HFFc6 (cell line): ENCODE measurements around the gene STK38. TPM values are rescaled to one million over a fixed set of nuclear protein-coding genes. Genes with fewer than 3 reads are reported as not detected.

Experiments
- DNase-seq: peaks from one replicate; pipeline ENCODE4 v3.0.0-alpha.2; 2018
- H3K27ac Mint-ChIP-seq: 2 replicates; pipeline ENCODE4 v1.8.0; 2020; ENCODE audit warnings: mild to moderate bottlenecking, mixed read lengths
- H3K27me3 Mint-ChIP-seq: 2 replicates; pipeline ENCODE4 v1.8.0; 2021; ENCODE audit warnings: mild to moderate bottlenecking, moderate library complexity, mixed read lengths; ENCODE audit not compliant: insufficient read depth
- H3K36me3 Mint-ChIP-seq: 2 replicates; pipeline ENCODE4 v1.8.0; 2021; ENCODE audit warnings: low read depth, mixed read lengths
- H3K4me1 Mint-ChIP-seq: 2 replicates; pipeline ENCODE4 v1.8.0; 2020; ENCODE audit warnings: low read depth, mixed read lengths
- H3K4me3 Mint-ChIP-seq: 2 replicates; pipeline ENCODE4 v1.8.0; 2020; ENCODE audit warnings: mild to moderate bottlenecking, moderate library complexity, mixed read lengths
- H3K9me3 Mint-ChIP-seq: 2 replicates; pipeline ENCODE4 v1.8.0; 2020; ENCODE audit warnings: mild to moderate bottlenecking, mixed read lengths
- total RNA-seq, 6 experiments: library from RNA; stranded (reverse); fragmentation: NEBNext Ultra II Directional; extraction: Animal tissue kit (Norgen Biotek cat#: 25700); gene quantifications; 2 replicates in 1 of 6; 3 replicates in 5 of 6; pipeline ENCODE4 v1.2.3, GENCODE V29; 2021
- TF ChIP-seq, protein P1 (sequence below): fragments of 200-600 bp; sonication (generic); IDR thresholded peaks from 2 replicates; pipeline ENCODE4 v1.5.0; 2021; ENCODE audit warnings: antibody characterized with exemption, mild to moderate bottlenecking

The STK38 gene
- total RNA-seq, 6 experiments from 2014 or later = 37.4 to 44.9 (median 41.9) TPM

GRCh38 chr6:36504181-36504580, 43.1 kb downstream of the STK38 start:
- TF ChIP-seq, protein P1, sequence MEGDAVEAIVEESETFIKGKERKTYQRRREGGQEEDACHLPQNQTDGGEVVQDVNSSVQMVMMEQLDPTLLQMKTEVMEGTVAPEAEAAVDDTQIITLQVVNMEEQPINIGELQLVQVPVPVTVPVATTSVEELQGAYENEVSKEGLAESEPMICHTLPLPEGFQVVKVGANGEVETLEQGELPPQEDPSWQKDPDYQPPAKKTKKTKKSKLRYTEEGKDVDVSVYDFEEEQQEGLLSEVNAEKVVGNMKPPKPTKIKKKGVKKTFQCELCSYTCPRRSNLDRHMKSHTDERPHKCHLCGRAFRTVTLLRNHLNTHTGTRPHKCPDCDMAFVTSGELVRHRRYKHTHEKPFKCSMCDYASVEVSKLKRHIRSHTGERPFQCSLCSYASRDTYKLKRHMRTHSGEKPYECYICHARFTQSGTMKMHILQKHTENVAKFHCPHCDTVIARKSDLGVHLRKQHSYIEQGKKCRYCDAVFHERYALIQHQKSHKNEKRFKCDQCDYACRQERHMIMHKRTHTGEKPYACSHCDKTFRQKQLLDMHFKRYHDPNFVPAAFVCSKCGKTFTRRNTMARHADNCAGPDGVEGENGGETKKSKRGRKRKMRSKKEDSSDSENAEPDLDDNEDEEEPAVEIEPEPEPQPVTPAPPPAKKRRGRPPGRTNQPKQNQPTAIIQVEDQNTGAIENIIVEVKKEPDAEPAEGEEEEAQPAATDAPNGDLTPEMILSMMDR = no peak
- DNase-seq = no peak

GRCh38 chr6:36501686-36502085, 45.6 kb downstream of the STK38 start:
- Mint-ChIP-seq H3K36me3 (peaks cover 38% of the 10 kb centered on the region), H3K9me3 (no peaks in the 10 kb centered on the region), H3K27ac (no peak overlapping the region), H3K4me3 (no peak overlapping the region), H3K27me3 (no peaks in the 10 kb centered on the region), H3K4me1 (no peaks in the 10 kb centered on the region)
- no peak for DNase-seq
- TF ChIP-seq, protein P1 = no peak

More at GRCh38 chr6:36504181-36504580, 43.1 kb downstream of the STK38 start:
- no peaks in the 10 kb centered on the region for H3K27me3 Mint-ChIP-seq
- H3K4me3 Mint-ChIP-seq = no peak overlapping the region
- H3K4me1 Mint-ChIP-seq = no peaks in the 10 kb centered on the region
- H3K27ac Mint-ChIP-seq = no peak overlapping the region
- H3K36me3 Mint-ChIP-seq = peaks cover 28% of the 10 kb centered on the region
- H3K9me3 Mint-ChIP-seq = no peaks in the 10 kb centered on the region

- no peaks in the 10 kb centered on the region for H3K27me3 Mint-ChIP-seq
- no peak for DNase-seq
- H3K9me3 Mint-ChIP-seq = no peaks in the 10 kb centered on the region
- no peak overlapping the region for H3K27ac Mint-ChIP-seq
- no peaks in the 10 kb centered on the region for H3K4me1 Mint-ChIP-seq
- H3K4me3 Mint-ChIP-seq = no peak overlapping the region
- H3K36me3 Mint-ChIP-seq = peaks cover 40% of the 10 kb centered on the region
- TF ChIP-seq, protein P1 = no peak
These were observed 47.4 kb downstream of the STK38 start for GRCh38 chr6:36499918-36500317.

- Mint-ChIP-seq H3K4me3 (no peak overlapping the region), H3K27ac (no peak overlapping the region)
These were observed 52.2 kb downstream of the STK38 start for GRCh38 chr6:36495086-36495485.

GRCh38 chr6:36493859-36494258, 53.4 kb downstream of the STK38 start:
- H3K9me3 Mint-ChIP-seq = no peaks in the 10 kb centered on the region
- TF ChIP-seq, protein P1 = no peak
- no peak overlapping the region for H3K4me3 Mint-ChIP-seq
- H3K27ac Mint-ChIP-seq = peak overlapping the region; percentile 15
- peaks cover 3% of the 10 kb centered on the region; the same call in 1 of the 2 replicates for H3K27me3 Mint-ChIP-seq
- peaks cover 16% of the 10 kb centered on the region for H3K4me1 Mint-ChIP-seq
- no peak for DNase-seq
- peaks cover 40% of the 10 kb centered on the region for H3K36me3 Mint-ChIP-seq

More at GRCh38 chr6:36495086-36495485, 52.2 kb downstream of the STK38 start:
- Mint-ChIP-seq H3K36me3 (peaks cover 36% of the 10 kb centered on the region), H3K9me3 (no peaks in the 10 kb centered on the region), H3K27me3 (peaks cover 3% of the 10 kb centered on the region; the same call in 1 of the 2 replicates), H3K4me1 (peaks cover 15% of the 10 kb centered on the region)
- DNase-seq = no peak
- TF ChIP-seq, protein P1 = no peak

DNA sequence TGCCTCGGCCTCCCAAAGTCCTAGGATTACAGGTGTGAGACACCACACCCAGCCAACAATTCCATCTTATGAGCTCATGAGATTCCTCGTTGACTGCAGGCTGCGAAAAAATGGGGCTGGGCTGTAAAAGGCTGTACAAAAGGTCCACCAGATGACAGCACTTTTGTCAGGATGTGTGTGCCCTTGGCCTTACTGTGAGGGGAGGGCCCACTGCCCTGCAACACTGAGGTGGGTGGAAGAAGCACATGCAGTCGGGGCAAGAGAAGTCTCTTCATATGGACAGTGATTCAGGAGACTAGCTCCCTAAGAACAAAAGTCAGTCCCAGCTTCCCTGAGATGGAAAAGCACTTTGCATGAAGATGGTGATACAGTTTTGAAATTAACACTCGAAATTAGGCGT, 54.0 kb downstream of the STK38 start:
- Mint-ChIP-seq H3K36me3 (peaks cover 46% of the 10 kb centered on the region), H3K27me3 (peaks cover 3% of the 10 kb centered on the region; the same call in 1 of the 2 replicates), H3K4me1 (peaks cover 21% of the 10 kb centered on the region), H3K27ac (no peak overlapping the region), H3K9me3 (no peaks in the 10 kb centered on the region), H3K4me3 (no peak overlapping the region)
- DNase-seq = no peak
- TF ChIP-seq, protein P1 = no peak
